Cardiac fibroblast (primary cell): Measurements from ENCODE around the gene PSMC2.
A peak's percentile ranks its signal among the peaks of the same experiment; 100 is the strongest.

Source experiments
- DNase-seq, 2 donors: peaks; one replicate each; pipeline versions ENCODE4 v3.0.0 to v3.0.0-alpha.2; 2010; ENCODE audit warnings: low read depth in 2 of 2
- H3K4me3 ChIP-seq, 2 donors: replicated peaks in 1 of 2; 1 replicate in 1 of 2; 2 replicates in 1 of 2; pipeline ENCODE4 v1.5.1; 2011; ENCODE audit warnings: low read depth in 2 of 2, low read length in 2 of 2, mild to moderate bottlenecking in 2 of 2, moderate library complexity in 1 of 2
- TF ChIP-seq, protein P1 (sequence below): IDR thresholded peaks from one replicate; pipeline ENCODE4 v1.5.1; 2011; ENCODE audit warnings: low read depth, mild to moderate bottlenecking, low read length, inconsistent platforms

Gene PSMC2

DNA sequence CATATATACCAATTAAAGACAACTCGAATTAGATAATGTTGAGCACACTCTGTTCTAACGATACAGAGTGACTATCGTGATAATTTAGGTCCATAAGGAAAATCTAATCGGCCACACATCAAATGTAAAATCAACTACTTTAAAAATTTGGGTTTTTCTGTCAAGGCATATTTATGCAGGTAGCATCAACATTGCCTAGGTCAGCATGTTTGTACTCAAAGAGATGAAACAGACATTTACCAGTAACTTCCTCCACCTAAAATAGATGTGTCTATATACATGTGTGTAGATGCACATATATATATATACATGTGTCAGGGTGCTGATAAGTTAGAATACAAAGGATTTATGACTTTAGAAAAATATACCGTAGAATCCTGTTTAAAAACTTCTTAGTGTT is 22.0 kb downstream of the PSMC2 start:
- no peak for DNase-seq
- TF ChIP-seq, protein P1, sequence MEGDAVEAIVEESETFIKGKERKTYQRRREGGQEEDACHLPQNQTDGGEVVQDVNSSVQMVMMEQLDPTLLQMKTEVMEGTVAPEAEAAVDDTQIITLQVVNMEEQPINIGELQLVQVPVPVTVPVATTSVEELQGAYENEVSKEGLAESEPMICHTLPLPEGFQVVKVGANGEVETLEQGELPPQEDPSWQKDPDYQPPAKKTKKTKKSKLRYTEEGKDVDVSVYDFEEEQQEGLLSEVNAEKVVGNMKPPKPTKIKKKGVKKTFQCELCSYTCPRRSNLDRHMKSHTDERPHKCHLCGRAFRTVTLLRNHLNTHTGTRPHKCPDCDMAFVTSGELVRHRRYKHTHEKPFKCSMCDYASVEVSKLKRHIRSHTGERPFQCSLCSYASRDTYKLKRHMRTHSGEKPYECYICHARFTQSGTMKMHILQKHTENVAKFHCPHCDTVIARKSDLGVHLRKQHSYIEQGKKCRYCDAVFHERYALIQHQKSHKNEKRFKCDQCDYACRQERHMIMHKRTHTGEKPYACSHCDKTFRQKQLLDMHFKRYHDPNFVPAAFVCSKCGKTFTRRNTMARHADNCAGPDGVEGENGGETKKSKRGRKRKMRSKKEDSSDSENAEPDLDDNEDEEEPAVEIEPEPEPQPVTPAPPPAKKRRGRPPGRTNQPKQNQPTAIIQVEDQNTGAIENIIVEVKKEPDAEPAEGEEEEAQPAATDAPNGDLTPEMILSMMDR = no peak

GRCh38 chr7:103373866-103374643 is 26.6 kb downstream of the PSMC2 start:
- H3K4me3 ChIP-seq = no peak overlapping the region
- TF ChIP-seq, protein P1 = no peak
- no peak for DNase-seq

More for the DNA sequence above, 22.0 kb downstream of the PSMC2 start:
- no peak overlapping the region for H3K4me3 ChIP-seq

GRCh38 chr7:103379270-103379975 is 32.0 kb downstream of the PSMC2 start:
- H3K4me3 ChIP-seq = no peak overlapping the region
- TF ChIP-seq, protein P1 = no peak

DNA sequence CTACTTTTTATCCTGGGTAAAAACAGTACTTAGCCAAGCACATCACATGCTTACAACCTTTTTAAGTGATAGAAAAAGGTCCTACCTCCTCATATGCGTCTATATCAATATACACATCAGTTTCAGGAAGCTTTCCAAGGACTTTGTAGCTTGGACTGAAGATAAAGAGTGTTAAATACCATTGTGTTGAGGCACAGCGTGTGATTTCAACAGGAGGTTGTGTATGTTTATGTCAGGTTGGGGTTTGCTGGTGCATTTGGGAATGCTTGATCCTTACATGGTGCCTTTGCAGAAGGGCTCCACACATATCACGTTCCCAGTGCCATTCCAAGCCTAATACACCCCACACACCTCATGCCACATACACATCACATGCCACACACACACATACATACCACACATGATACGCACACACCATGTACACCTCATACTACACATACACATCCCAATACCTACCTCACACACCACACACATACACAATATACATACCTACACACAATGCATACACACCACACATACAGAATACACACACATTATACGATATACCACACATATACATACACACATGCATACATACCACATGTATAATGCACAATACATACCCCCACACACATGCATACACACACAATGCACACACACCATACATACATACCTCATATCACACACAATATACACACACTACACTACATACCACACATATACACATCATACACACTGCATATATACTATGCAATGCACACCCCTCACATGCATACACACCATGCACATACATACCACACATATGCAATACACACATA is 33.1 kb downstream of the PSMC2 start:
- H3K4me3 ChIP-seq = no peak overlapping the region
- peak in 1 of 2 donors; percentile 18 for DNase-seq
- TF ChIP-seq, protein P1 = no peak

More at GRCh38 chr7:103379270-103379975, 32.0 kb downstream of the PSMC2 start:
- no peak for DNase-seq

- TF ChIP-seq, protein P1 = no peak
- DNase-seq = no peak
These were observed 34.0 kb downstream of the PSMC2 start for GRCh38 chr7:103381280-103382031.

GRCh38 chr7:103382032-103382402 is 34.6 kb downstream of the PSMC2 start:
- no peak overlapping the region for H3K4me3 ChIP-seq
- no peak for DNase-seq
- TF ChIP-seq, protein P1 = no peak

More at GRCh38 chr7:103381280-103382031, 34.0 kb downstream of the PSMC2 start:
- H3K4me3 ChIP-seq = no peak overlapping the region
